RWPE1 (cell line): Measurements from ENCODE around the gene ALK.

ENCODE experiments used
- CTCF ChIA-PET: fragments of 350-600 bp; sonication (Branson Sonifier 250); formaldehyde crosslinking; extraction: SDS; loops from one replicate; lab custom pipeline; 2021; lab: Yijun Ruan, JAX
- POLR2A ChIA-PET: fragments of 400-600 bp; formaldehyde crosslinking; extraction: SDS; loops from one replicate; lab custom pipeline; 2020; ENCODE audit warnings: antibody characterized with exemption; ENCODE audit not compliant: low non-redundant PET; lab: Yijun Ruan, JAX
- DNase-seq: peaks from one replicate; pipeline ENCODE4 v3.0.0; 2012; ENCODE audit warnings: low spot score
- H3K27ac ChIP-seq: fragments of 450-650 bp; 2 replicates; pipeline ENCODE4 v1.5.1; 2017
- CTCF ChIP-seq: fragments of 450-650 bp; conservative IDR thresholded peaks from 2 replicates; pipeline ENCODE4 v1.5.1; 2017; ENCODE audit warnings: low read depth, mild to moderate bottlenecking

The ALK gene

GRCh38 chr2:29241955-29242565 is 679.3 kb downstream of the ALK start:
- no peak for TF ChIP-seq CTCF
- CTCF ChIA-PET: no interaction called here
- no peak for DNase-seq
- POLR2A ChIA-PET: no interaction called here
- H3K27ac ChIP-seq: no peak overlapping the region

GRCh38 chr2:29241341-29241740 is 680.0 kb downstream of the ALK start:
- POLR2A ChIA-PET: no interaction called here
- DNase-seq: no peak
- H3K27ac ChIP-seq: no peak overlapping the region
- no peak for TF ChIP-seq CTCF
- CTCF ChIA-PET: no interaction called here

- ChIA-PET CTCF (no interaction called here), POLR2A (no interaction called here)
- DNase-seq: no peak
- TF ChIP-seq CTCF: no peak
- H3K27ac ChIP-seq: no peak overlapping the region
Observed at GRCh38 chr2:29240601-29241000, 680.8 kb downstream of the ALK start.

- ChIA-PET POLR2A (no interaction called here), CTCF (interaction anchor here (0.6 to 1.1 kb wide), 7 partner anchors 20 to 653 kb away, joined by 3 to 5 read pairs (median 4); no protein-coding TSS in a partner anchor)
- no peak overlapping the region for H3K27ac ChIP-seq
- DNase-seq: no peak
- no peak for TF ChIP-seq CTCF
Observed at GRCh38 chr2:29239209-29239960, 682.0 kb downstream of the ALK start.

GRCh38 chr2:29238497-29238896 is 682.9 kb downstream of the ALK start:
- peak; percentile 66 for DNase-seq
- ChIA-PET POLR2A (no interaction called here), CTCF (interaction anchor here (0.6 to 1.1 kb wide), 7 partner anchors 28 to 654 kb away, joined by 3 to 5 read pairs (median 3); no protein-coding TSS in a partner anchor)
- no peak overlapping the region for H3K27ac ChIP-seq
- TF ChIP-seq CTCF: 0 out of 2 replicates have a peak, but pooled peaks have one; percentile 11

- ChIA-PET POLR2A (no interaction called here), CTCF (interaction anchor here (0.6 kb wide), 1 partner anchor 351 kb away, joined by 3 read pairs; no protein-coding TSS in a partner anchor)
- no peak for DNase-seq
- no peak for TF ChIP-seq CTCF
- H3K27ac ChIP-seq: no peak overlapping the region
Observed at GRCh38 chr2:29236074-29236473, 685.3 kb downstream of the ALK start.
